IMR-90 (cell line): ENCODE data around the gene DCDC2. TPM values are rescaled to one million over a fixed set of nuclear protein-coding genes. Genes with fewer than 3 reads are reported as not detected.

ENCODE experiments used
- ATAC-seq: fragments of 200-7000 bp; cut with Tn5 transposase; 2 replicates; pipeline ENCODE4 v1.9.1; 2020; ENCODE audit warnings: low read depth, mild to moderate bottlenecking, moderate library complexity
- BruUV-seq: library from RNA; stranded (reverse); fragments of 400-500 nt; replicated peaks from 2 replicates; lab custom pipeline; 2021; lab: Mats Ljungman, UMichigan
- CTCF ChIA-PET: fragments of 300-600 bp; formaldehyde crosslinking; extraction: SDS; loops from one replicate; lab custom pipeline; 2021; ENCODE audit warnings: antibody characterized with exemption; lab: Yijun Ruan, JAX
- POLR2A ChIA-PET: fragments of 300-600 bp; sonication (Branson Sonifier 250); formaldehyde crosslinking; loops from one replicate; lab custom pipeline; 2022; ENCODE audit warnings: antibody characterized with exemption; ENCODE audit not compliant: unreplicated experiment; lab: Charles Lee
- DNase-seq: peaks from one replicate; pipeline ENCODE4 v3.0.0; 2013
- H2AFZ ChIP-seq: replicated peaks from 2 replicates; pipeline ENCODE3; 2013; ENCODE audit warnings: low read length, mild to moderate bottlenecking; ENCODE audit not compliant: poor library complexity
- H2AK5ac ChIP-seq: 2 replicates; pipeline ENCODE4 v1.6.1; 2013; ENCODE audit warnings: low read depth, low read length, inconsistent platforms
- H2AK9ac ChIP-seq: replicated peaks from 2 replicates; pipeline ENCODE3; 2013; ENCODE audit warnings: mild to moderate bottlenecking, low read depth, low read length, moderate library complexity; ENCODE audit not compliant: poor library complexity
- H2BK120ac ChIP-seq: 2 replicates; pipeline ENCODE4 v1.6.1; 2013; ENCODE audit warnings: low read depth, low read length, inconsistent platforms
- H2BK15ac ChIP-seq: 3 replicates; pipeline ENCODE4 v1.6.1; 2013; ENCODE audit warnings: low read depth, low read length, inconsistent platforms
- H2BK20ac ChIP-seq: 2 replicates; pipeline ENCODE4 v1.6.1; 2013; ENCODE audit warnings: low read depth, mild to moderate bottlenecking, inconsistent platforms, low read length, moderate library complexity
- H2BK5ac ChIP-seq: 2 replicates; pipeline ENCODE4 v1.6.1; 2013; ENCODE audit warnings: mild to moderate bottlenecking, low read depth, low read length, inconsistent platforms; ENCODE audit not compliant: poor library complexity, severe bottlenecking
- H3K14ac ChIP-seq: replicated peaks from 2 replicates; pipeline ENCODE4 v1.6.1; 2013; ENCODE audit warnings: low read depth, low read length, inconsistent platforms
- H3K18ac ChIP-seq: 2 replicates; pipeline ENCODE4 v1.6.1; 2013; ENCODE audit warnings: low read depth, low read length, control low read depth
- H3K23ac ChIP-seq: 2 replicates; pipeline ENCODE4 v1.6.1; 2013; ENCODE audit warnings: low read depth, low read length, inconsistent platforms
- H3K27ac ChIP-seq: 2 replicates; pipeline ENCODE4 v1.5.1; 2013; ENCODE audit warnings: mild to moderate bottlenecking, control low read depth, low read length; ENCODE audit not compliant: insufficient read depth
- H3K27me3 ChIP-seq: 2 replicates; pipeline ENCODE4 v1.6.1; 2013; ENCODE audit warnings: low read length; ENCODE audit not compliant: control insufficient read depth, insufficient read depth
- H3K36me3 ChIP-seq: 2 replicates; pipeline ENCODE4 v1.6.1; 2013; ENCODE audit warnings: low read length, mixed read lengths; ENCODE audit not compliant: control insufficient read depth, insufficient read depth
- H3K4ac ChIP-seq: 2 replicates; pipeline ENCODE4 v1.6.1; 2013; ENCODE audit warnings: low read depth, low read length, inconsistent platforms
- H3K4me1 ChIP-seq: 2 replicates; pipeline ENCODE4 v1.6.1; 2013; ENCODE audit warnings: low read length, mixed read lengths; ENCODE audit not compliant: control insufficient read depth, insufficient read depth
- H3K4me2 ChIP-seq: 2 replicates; pipeline ENCODE4 v1.6.1; 2013; ENCODE audit warnings: low read depth, mild to moderate bottlenecking, control low read depth, low read length, moderate library complexity
- H3K4me3 ChIP-seq: 2 replicates; pipeline ENCODE4 v1.5.1; 2013; ENCODE audit warnings: low read depth, mild to moderate bottlenecking, control low read depth, low read length, moderate library complexity; ENCODE audit not compliant: insufficient read depth
- H3K56ac ChIP-seq: 2 replicates; pipeline ENCODE4 v1.6.1; 2013; ENCODE audit warnings: low read length, inconsistent platforms; ENCODE audit not compliant: insufficient read depth; ENCODE audit errors: extremely low read depth
- H3K79me1 ChIP-seq, 2 experiments: 2 replicates each; pipeline ENCODE4 v1.6.1; 2013; ENCODE audit warnings: low read length in 2 of 2, inconsistent platforms in 1 of 2, low read depth in 1 of 2
- H3K9ac ChIP-seq: 2 replicates; pipeline ENCODE4 v1.6.1; 2013; ENCODE audit warnings: low read depth, low read length, control low read depth
- H3K9me1 ChIP-seq: 2 replicates; pipeline ENCODE4 v1.6.1; 2013; ENCODE audit warnings: low read length, inconsistent platforms; ENCODE audit not compliant: insufficient read depth
- H3K9me3 ChIP-seq: 2 replicates; pipeline ENCODE4 v1.6.1; 2013; ENCODE audit warnings: low read length; ENCODE audit not compliant: control insufficient read depth, insufficient read depth
- H4K20me1 ChIP-seq: 2 replicates; pipeline ENCODE4 v1.6.1; 2013; ENCODE audit warnings: low read length, inconsistent platforms; ENCODE audit not compliant: insufficient read depth
- H4K5ac ChIP-seq: 2 replicates; pipeline ENCODE4 v1.6.1; 2013; ENCODE audit warnings: mild to moderate bottlenecking, low read depth, low read length, control low read depth
- H4K8ac ChIP-seq, 2 experiments: 2 replicates each; pipeline ENCODE4 v1.6.1; 2013; ENCODE audit warnings: low read depth in 2 of 2, low read length in 2 of 2, control low read depth in 1 of 2, inconsistent platforms in 1 of 2
- H4K91ac ChIP-seq: 2 replicates; pipeline ENCODE4 v1.6.1; 2013; ENCODE audit warnings: low read depth, low read length, inconsistent platforms; ENCODE audit not compliant: insufficient read depth
- BHLHE40 ChIP-seq: fragments of 150-350 bp; IDR thresholded peaks from 2 replicates; pipeline ENCODE4 v1.6.1; 2016; ENCODE audit warnings: mild to moderate bottlenecking, low read depth, low read length
- CEBPB ChIP-seq: IDR thresholded peaks from 2 replicates; pipeline ENCODE4 v1.6.1; 2012; ENCODE audit warnings: low read depth, low read length, improper control_type of control experiment
- CHD1 ChIP-seq: IDR thresholded peaks from 2 replicates; pipeline ENCODE4 v1.6.1; 2012; ENCODE audit warnings: low read depth, low read length, improper control_type of control experiment
- FOS ChIP-seq: fragments of 150-350 bp; IDR thresholded peaks from 2 replicates; pipeline ENCODE4 v1.6.1; 2016; ENCODE audit warnings: low read depth, low read length
- MAFK ChIP-seq: IDR thresholded peaks from 2 replicates; pipeline ENCODE4 v1.6.1; 2012; ENCODE audit warnings: low read depth, low read length, improper control_type of control experiment
- MAZ ChIP-seq: IDR thresholded peaks from 2 replicates; pipeline ENCODE4 v1.6.1; 2012; ENCODE audit warnings: low read depth, mild to moderate bottlenecking, low read length, improper control_type of control experiment, moderate library complexity, borderline replicate concordance
- MXI1 ChIP-seq: IDR thresholded peaks from 2 replicates; pipeline ENCODE4 v1.6.1; 2012; ENCODE audit warnings: low read depth, mild to moderate bottlenecking, low read length, moderate library complexity, borderline replicate concordance
- NFE2L2 ChIP-seq: fragments of 150-350 bp; IDR thresholded peaks from 2 replicates; pipeline ENCODE4 v1.6.1; 2016; ENCODE audit warnings: low read depth, mild to moderate bottlenecking, low read length
- POLR2A ChIP-seq: IDR thresholded peaks from 2 replicates; pipeline ENCODE4 v1.6.1; 2012; ENCODE audit warnings: mild to moderate bottlenecking, low read depth, low read length
- RAD21 ChIP-seq: IDR thresholded peaks from 2 replicates; pipeline ENCODE4 v1.6.1; 2012; ENCODE audit warnings: low read length, improper control_type of control experiment
- RCOR1 ChIP-seq: IDR thresholded peaks from 2 replicates; pipeline ENCODE4 v1.6.1; 2012; ENCODE audit warnings: mild to moderate bottlenecking, low read length, improper control_type of control experiment; ENCODE audit not compliant: insufficient replicate concordance
- RFX5 ChIP-seq: IDR thresholded peaks from 2 replicates; pipeline ENCODE4 v1.8.0; 2012; ENCODE audit warnings: low read depth, mild to moderate bottlenecking, low read length, moderate library complexity
- SMC3 ChIP-seq: fragments of 150-350 bp; IDR thresholded peaks from 2 replicates; pipeline ENCODE4 v1.6.1; 2016; ENCODE audit warnings: low read depth, mild to moderate bottlenecking, antibody characterized with exemption, low read length, moderate library complexity
- WGBS, 2 experiments: methylation state at CpG; one replicate each; pipeline versions ENCODE4 v1.1.5 to v1.1.7; 2013; ENCODE audit warnings: missing lambda C conversion rate in 2 of 2; ENCODE audit not compliant: insufficient read length in 1 of 2; ENCODE audit errors: extremely low coverage in 2 of 2; 5-methylcytosine and 5-hydroxymethylcytosine counted together
- dilution Hi-C: fragments of 300-500 bp; cut with HindIII; formaldehyde crosslinking; loops from one replicate; pipeline ENCODE4 v1.14.3; 2018; ENCODE audit warnings: low sequenced_read_pairs; ENCODE audit not compliant: unreplicated experiment
- in situ Hi-C: fragments of 300-500 bp; cut with MboI; formaldehyde crosslinking; loops from 3 replicates; pipeline ENCODE4 v1.14.3; 2019; ENCODE audit warnings: low sequenced_read_pairs, inconsistent platforms, mixed read lengths
- intact Hi-C: fragments of 100-400 bp; cut with micrococcal nuclease; formaldehyde crosslinking; loops from 2 replicates; pipeline ENCODE4 v1.10.0; 2022
- polyA plus RNA-seq, 3 experiments: library from polyadenylated mRNA; depleted of rRNA; stranded (reverse); fragments of >200 nt; gene quantifications; 2 replicates each; pipeline ENCODE4 v1.2.3, GENCODE V29; 2012; ENCODE audit warnings: low replicate concordance in 1 of 3
- total RNA-seq: library from RNA; depleted of rRNA; stranded (reverse); fragments of >200 nt; gene quantifications from 2 replicates; pipeline ENCODE4 v1.2.3, GENCODE V29; 2012
- TF ChIP-seq, protein P1 (sequence below): fragments of 150-350 bp; IDR thresholded peaks from 2 replicates; pipeline ENCODE4 v1.6.1; 2017; ENCODE audit warnings: mild to moderate bottlenecking, antibody characterized with exemption, low read length, low read depth
- TF ChIP-seq, protein P2 (sequence below): conservative IDR thresholded peaks from 2 replicates; pipeline ENCODE4 v1.5.1; 2012; ENCODE audit warnings: mild to moderate bottlenecking, low read depth, low read length, improper control_type of control experiment
- TF ChIP-seq, protein P3 (sequence below): fragments of 150-350 bp; IDR thresholded peaks from 2 replicates; pipeline ENCODE4 v1.6.1; 2016; ENCODE audit warnings: low read depth, mild to moderate bottlenecking, low read length, moderate library complexity, borderline replicate concordance

DCDC2 gene
- total and polyA plus RNA-seq, 2 of the 4 experiments (the other 2 are of a cell fraction), result not detected

DNA sequence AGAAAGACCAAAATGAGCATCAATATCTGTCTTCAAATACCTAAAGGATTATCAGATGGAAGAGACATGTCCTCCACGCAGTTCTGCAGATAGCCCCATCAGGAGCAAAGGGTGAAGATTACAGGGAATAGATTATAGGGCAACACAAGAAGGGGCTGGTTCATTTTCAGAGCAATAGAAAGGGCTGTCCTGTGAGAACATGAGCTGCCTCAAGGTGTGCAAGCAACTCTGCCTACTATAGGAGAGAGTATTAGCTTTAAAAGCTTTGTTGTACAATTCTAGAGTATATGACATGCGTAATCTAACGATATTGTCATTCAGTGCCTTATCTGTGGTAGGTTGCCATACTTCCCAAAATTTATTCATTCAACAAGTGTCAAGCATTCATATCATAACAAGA lies 119.2 kb downstream of the DCDC2 start:
- Histone ChIP-seq H4K91ac (no peak overlapping the region), H4K5ac (no peak overlapping the region), H3K27ac (no peak overlapping the region), H3K27me3 (no peaks in the 10 kb centered on the region), H3K23ac (no peak overlapping the region), H3K4me3 (no peak overlapping the region), H3K36me3 (no peaks in the 10 kb centered on the region), H2AK9ac (no peak overlapping the region), H3K9me3 (peaks cover 2% of the 10 kb centered on the region; the same call in 1 of the 2 replicates), H2AFZ (no peak overlapping the region), H3K9me1 (no peaks in the 10 kb centered on the region), H3K4ac (no peak overlapping the region), H3K4me2 (no peak overlapping the region), H2BK120ac (no peak overlapping the region), H3K14ac (no peak overlapping the region), H3K4me1 (no peaks in the 10 kb centered on the region), H2BK15ac (no peak overlapping the region), H2AK5ac (no peak overlapping the region), H4K20me1 (no peaks in the 10 kb centered on the region), H4K8ac (no peak overlapping the region), H3K18ac (no peak overlapping the region), H3K56ac (no peak overlapping the region), H3K9ac (no peak overlapping the region), H3K79me1 (no peaks in the 10 kb centered on the region), H2BK5ac (no peak overlapping the region), H2BK20ac (no peak overlapping the region)
- DNase-seq (no peak), ATAC-seq (no peak)
- intact Hi-C loops, result no loop called here
- no CpG with 5 or more reads among the region's 3 CpGs for WGBS, 2 experiments
- dilution Hi-C loops, result no loop called here
- ChIA-PET POLR2A (no interaction called here), CTCF (no interaction called here)
- in situ Hi-C loops, result no loop called here
- TF ChIP-seq RCOR1 (no peak), MAFK (no peak), CEBPB (no peak), NFE2L2 (no peak), RFX5 (no peak), MXI1 (no peak), RAD21 (no peak), CHD1 (no peak), MAZ (no peak), FOS (no peak), POLR2A (no peak), BHLHE40 (no peak), SMC3 (no peak)
- TF ChIP-seq, protein P1, sequence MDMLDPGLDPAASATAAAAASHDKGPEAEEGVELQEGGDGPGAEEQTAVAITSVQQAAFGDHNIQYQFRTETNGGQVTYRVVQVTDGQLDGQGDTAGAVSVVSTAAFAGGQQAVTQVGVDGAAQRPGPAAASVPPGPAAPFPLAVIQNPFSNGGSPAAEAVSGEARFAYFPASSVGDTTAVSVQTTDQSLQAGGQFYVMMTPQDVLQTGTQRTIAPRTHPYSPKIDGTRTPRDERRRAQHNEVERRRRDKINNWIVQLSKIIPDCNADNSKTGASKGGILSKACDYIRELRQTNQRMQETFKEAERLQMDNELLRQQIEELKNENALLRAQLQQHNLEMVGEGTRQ, result no peak
- TF ChIP-seq, protein P2, sequence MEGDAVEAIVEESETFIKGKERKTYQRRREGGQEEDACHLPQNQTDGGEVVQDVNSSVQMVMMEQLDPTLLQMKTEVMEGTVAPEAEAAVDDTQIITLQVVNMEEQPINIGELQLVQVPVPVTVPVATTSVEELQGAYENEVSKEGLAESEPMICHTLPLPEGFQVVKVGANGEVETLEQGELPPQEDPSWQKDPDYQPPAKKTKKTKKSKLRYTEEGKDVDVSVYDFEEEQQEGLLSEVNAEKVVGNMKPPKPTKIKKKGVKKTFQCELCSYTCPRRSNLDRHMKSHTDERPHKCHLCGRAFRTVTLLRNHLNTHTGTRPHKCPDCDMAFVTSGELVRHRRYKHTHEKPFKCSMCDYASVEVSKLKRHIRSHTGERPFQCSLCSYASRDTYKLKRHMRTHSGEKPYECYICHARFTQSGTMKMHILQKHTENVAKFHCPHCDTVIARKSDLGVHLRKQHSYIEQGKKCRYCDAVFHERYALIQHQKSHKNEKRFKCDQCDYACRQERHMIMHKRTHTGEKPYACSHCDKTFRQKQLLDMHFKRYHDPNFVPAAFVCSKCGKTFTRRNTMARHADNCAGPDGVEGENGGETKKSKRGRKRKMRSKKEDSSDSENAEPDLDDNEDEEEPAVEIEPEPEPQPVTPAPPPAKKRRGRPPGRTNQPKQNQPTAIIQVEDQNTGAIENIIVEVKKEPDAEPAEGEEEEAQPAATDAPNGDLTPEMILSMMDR, result no peak
- TF ChIP-seq, protein P3, sequence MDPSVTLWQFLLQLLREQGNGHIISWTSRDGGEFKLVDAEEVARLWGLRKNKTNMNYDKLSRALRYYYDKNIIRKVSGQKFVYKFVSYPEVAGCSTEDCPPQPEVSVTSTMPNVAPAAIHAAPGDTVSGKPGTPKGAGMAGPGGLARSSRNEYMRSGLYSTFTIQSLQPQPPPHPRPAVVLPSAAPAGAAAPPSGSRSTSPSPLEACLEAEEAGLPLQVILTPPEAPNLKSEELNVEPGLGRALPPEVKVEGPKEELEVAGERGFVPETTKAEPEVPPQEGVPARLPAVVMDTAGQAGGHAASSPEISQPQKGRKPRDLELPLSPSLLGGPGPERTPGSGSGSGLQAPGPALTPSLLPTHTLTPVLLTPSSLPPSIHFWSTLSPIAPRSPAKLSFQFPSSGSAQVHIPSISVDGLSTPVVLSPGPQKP, result no peak
- BruUV-seq, result no TSS peak
